GM12878 (cell line): Measurements from ENCODE around the gene ASXL2. TPM values are rescaled to one million over a fixed set of nuclear protein-coding genes. Genes with fewer than 3 reads are reported as not detected.

Source experiments
- ATAC-seq: fragments of 200-7000 bp; cut with Tn5 transposase; 3 replicates; pipeline ENCODE4 v1.9.1; 2020; ENCODE audit warnings: mild to moderate bottlenecking, moderate library complexity
- BruUV-seq: library from RNA; stranded (reverse); fragments of 400-500 nt; replicated peaks from 2 replicates; lab custom pipeline; 2021; lab: Mats Ljungman, UMichigan
- CTCF ChIA-PET: fragments of 300-600 bp; sonication (Branson Sonifier 250); formaldehyde crosslinking; extraction: SDS; loops from one replicate; lab custom pipeline; 2021; ENCODE audit warnings: inconsistent platforms; lab: Yijun Ruan, JAX
- POLR2A ChIA-PET: fragments of 350-600 bp; formaldehyde crosslinking; extraction: SDS; loops from one replicate; lab custom pipeline; 2021; ENCODE audit warnings: inconsistent platforms; lab: Charles Lee
- RAD21 ChIA-PET: fragments of 300-600 bp; sonication (Branson Sonifier 250); formaldehyde crosslinking; loops from one replicate; lab custom pipeline; 2023; ENCODE audit warnings: antibody characterized with exemption; ENCODE audit not compliant: unreplicated experiment; lab: Charles Lee
- SMC1A ChIA-PET: fragments of 300-600 bp; sonication (Branson Sonifier 250); formaldehyde crosslinking; loops from one replicate; lab custom pipeline; 2023; ENCODE audit not compliant: unreplicated experiment, uncharacterized antibody; lab: Charles Lee
- DNase-seq: peaks from one replicate; pipeline ENCODE4 v3.0.0-alpha.2; 2011; ENCODE audit warnings: low read depth, low spot score
- FAIRE-seq: peaks from 3 replicates; lab custom pipeline; 2011; peaks lifted over from hg19 to GRCh38; lab: Jason Lieb, UNC
- H2AFZ ChIP-seq: 2 replicates; pipeline ENCODE4 v1.6.0; 2011; ENCODE audit warnings: low read depth, low read length, control low read depth; ENCODE audit not compliant: control insufficient read depth
- H3K27ac ChIP-seq: 2 replicates; pipeline ENCODE4 v1.5.1; 2011; ENCODE audit warnings: control low read depth; ENCODE audit not compliant: control insufficient read depth, insufficient read depth
- H3K27me3 ChIP-seq, 2 experiments: replicated peaks in 1 of 2; 2 replicates each; pipeline versions ENCODE4 v1.6.0 to v1.6.1; 2011; ENCODE audit warnings: low read length in 1 of 2; ENCODE audit not compliant: control insufficient read depth in 2 of 2, insufficient read depth in 2 of 2
- H3K36me3 ChIP-seq, 2 experiments: 2 replicates each; pipeline ENCODE4 v1.5.1; 2011; ENCODE audit warnings: low read length in 1 of 2; ENCODE audit not compliant: control insufficient read depth in 2 of 2, insufficient read depth in 2 of 2
- H3K4me1 ChIP-seq: 2 replicates; pipeline ENCODE4 v1.6.1; 2011; ENCODE audit warnings: mild to moderate bottlenecking, low read length, moderate library complexity, mixed read lengths; ENCODE audit not compliant: control insufficient read depth, insufficient read depth
- H3K4me2 ChIP-seq: 2 replicates; pipeline ENCODE4 v1.6.0; 2011; ENCODE audit warnings: control low read depth; ENCODE audit not compliant: control insufficient read depth, insufficient read depth
- H3K4me3 ChIP-seq: fragments of 200-600 bp; sonication (generic); 2 replicates; pipeline ENCODE4 v1.5.1; 2016
- H3K79me2 ChIP-seq: 2 replicates; pipeline ENCODE4 v1.6.0; 2011; ENCODE audit warnings: low read length; ENCODE audit not compliant: control insufficient read depth, insufficient read depth
- H3K9ac ChIP-seq: 2 replicates; pipeline ENCODE4 v1.8.0; 2011; ENCODE audit warnings: low read length, control low read depth, mixed read lengths; ENCODE audit not compliant: control insufficient read depth, insufficient read depth
- H3K9me3 ChIP-seq: replicated peaks from 3 replicates; pipeline ENCODE4 v1.5.1; 2011; ENCODE audit warnings: mild to moderate bottlenecking, low read length; ENCODE audit not compliant: control insufficient read depth, insufficient read depth
- H4K20me1 ChIP-seq: 2 replicates; pipeline ENCODE4 v1.6.0; 2011; ENCODE audit not compliant: control insufficient read depth, insufficient read depth
- HDAC6 ChIP-seq: fragments of 200-600 bp; sonication (generic); IDR thresholded peaks from one replicate; pipeline ENCODE4 v1.8.0; 2017; ENCODE audit warnings: antibody characterized with exemption; ENCODE audit not compliant: unreplicated experiment
- PAX8 ChIP-seq: fragments of 450-650 bp; IDR thresholded peaks from 2 replicates; pipeline ENCODE4 v1.6.1; 2017; ENCODE audit warnings: mild to moderate bottlenecking, moderate library complexity
- RELA ChIP-seq: fragments of 450-650 bp; IDR thresholded peaks from 2 replicates; pipeline ENCODE4 v1.8.0; 2014; ENCODE audit warnings: borderline replicate concordance; ENCODE audit not compliant: partially characterized antibody
- SP1 ChIP-seq: IDR thresholded peaks from one replicate; pipeline ENCODE4 v1.6.1; 2011; ENCODE audit warnings: low read depth, low read length
- TARDBP ChIP-seq: IDR thresholded peaks from 2 replicates; pipeline ENCODE4 v1.6.1; 2016; ENCODE audit warnings: borderline replicate concordance
- TCF7 ChIP-seq: IDR thresholded peaks from 2 replicates; pipeline ENCODE4 v1.6.1; 2014; ENCODE audit warnings: antibody characterized with exemption, borderline replicate concordance
- ZNF24 ChIP-seq: fragments of 450-650 bp; IDR thresholded peaks from 2 replicates; pipeline ENCODE4 v1.6.1; 2017; ENCODE audit warnings: antibody characterized with exemption, mild to moderate bottlenecking
- WGBS: methylation state at CpG from one replicate; pipeline ENCODE4 v1.1.6; 2016; ENCODE audit warnings: low lambda C conversion rate; ENCODE audit not compliant: insufficient replicate concordance, insufficient coverage; ENCODE audit errors: missing lambda C conversion rate; 5-methylcytosine and 5-hydroxymethylcytosine counted together
- in situ Hi-C: fragments of 300-500 bp; cut with MboI; formaldehyde crosslinking; loops from 9 replicates; pipeline ENCODE4 v1.14.3; 2018; ENCODE audit warnings: mixed read lengths
- intact Hi-C: fragments of 100-400 bp; cut with micrococcal nuclease; formaldehyde crosslinking; loops from one replicate; pipeline ENCODE4 v1.14.2; 2022; ENCODE audit not compliant: unreplicated experiment
- polyA plus RNA-seq, 11 experiments: library from polyadenylated mRNA; depleted of rRNA in 4 of 11; unstranded in 6 of 11; stranded (reverse) in 5 of 11; fragments of >200 nt; fragmentation: Nextera tagmentation in 4 of 11; fragmentation: Illumina TruSeq in 1 of 11; extraction: Ambion mirVana in 4 of 11; extraction: Trizol in 1 of 11; gene quantifications; 1 replicate in 1 of 11; 2 replicates in 10 of 11; pipeline versions ENCODE4 v1.2.1 to v1.2.3, GENCODE V29; 2011 to 2016; ENCODE audit warnings: inconsistent platforms in 2 of 11, missing spikeins in 2 of 11, low read depth in 1 of 11
- total RNA-seq, 4 experiments: library from RNA; depleted of rRNA in 3 of 4; stranded (reverse); fragments of >200 nt in 3 of 4; fragmentation: Illumina TruSeq in 1 of 4; extraction: Trizol in 1 of 4; gene quantifications; 2 replicates each; pipeline versions ENCODE4 v1.2.1 to v1.2.3, GENCODE V29; 2013 to 2021
- TF ChIP-seq, protein P1 (sequence below): IDR thresholded peaks from 2 replicates; pipeline ENCODE4 v1.6.1; 2012; ENCODE audit warnings: mild to moderate bottlenecking, low read depth, low read length
- TF ChIP-seq, protein P2 (sequence below): fragments of 450-650 bp; formaldehyde crosslinking; IDR thresholded peaks from 2 replicates; pipeline ENCODE4 v1.5.0; 2022; ENCODE audit warnings: mild to moderate bottlenecking, missing genetic modification characterization
- TF ChIP-seq, protein P3 (sequence below): IDR thresholded peaks from 2 replicates; pipeline ENCODE4 v1.6.1; 2012; ENCODE audit warnings: low read depth, low read length, improper control_type of control experiment

ASXL2 gene
- total and polyA plus RNA-seq, 10 of the 15 experiments (the other 5 are each of a cell fraction or from before 2014, with no cell fraction given) = 1.3 to 17.7 (median 5.5) TPM

DNA sequence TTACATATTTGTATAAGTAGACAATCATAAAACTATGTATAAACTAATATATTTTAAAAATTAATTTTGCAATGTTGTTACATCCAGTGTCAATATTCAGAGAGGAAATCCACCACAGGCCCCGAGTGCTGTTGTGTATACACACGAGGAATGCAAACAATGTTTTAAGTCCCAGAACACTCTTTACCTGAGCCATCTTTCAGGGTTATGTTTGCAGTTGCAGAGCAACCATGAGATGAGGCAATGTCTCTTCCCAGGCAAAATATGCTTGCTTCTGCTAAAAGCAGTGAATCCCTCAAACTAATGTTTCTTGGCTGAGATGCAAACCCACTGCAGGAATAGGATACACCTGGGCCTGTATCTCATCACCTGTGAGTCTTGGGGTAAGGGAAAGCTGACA, 91.3 kb downstream of the ASXL2 start:
- Histone ChIP-seq H3K4me1 (no peaks in the 10 kb centered on the region; the same call in 1 of the 2 replicates), H3K27me3 (no peaks in the 10 kb centered on the region), H3K79me2 (no peaks in the 10 kb centered on the region), H3K4me2 (no peak overlapping the region), H3K27ac (no peak overlapping the region), H3K4me3 (no peak overlapping the region), H3K9me3 (no peaks in the 10 kb centered on the region), H2AFZ (no peak overlapping the region), H4K20me1 (no peaks in the 10 kb centered on the region), H3K9ac (no peak overlapping the region), H3K36me3 (no peaks in the 10 kb centered on the region; a peak in 1 of 4 replicates)
- 97% methylated on average over 2 of the region's 2 CpGs for WGBS
- SMC1A ChIA-PET = no interaction called here
- ATAC-seq (no peak), DNase-seq (no peak), FAIRE-seq (no peak)
- RAD21 ChIA-PET = no interaction called here
- no TSS peak for BruUV-seq
- CTCF ChIA-PET = interaction anchor here (0.6 to 1.1 kb wide), 2 partner anchors 111 to 122 kb away, joined by 3 read pairs; no protein-coding TSS in a partner anchor
- POLR2A ChIA-PET = no interaction called here
- TF ChIP-seq PAX8 = no peak
- no peak for TF ChIP-seq ZNF24
- in situ Hi-C loops = no loop called here
- intact Hi-C loops = no loop called here

DNA sequence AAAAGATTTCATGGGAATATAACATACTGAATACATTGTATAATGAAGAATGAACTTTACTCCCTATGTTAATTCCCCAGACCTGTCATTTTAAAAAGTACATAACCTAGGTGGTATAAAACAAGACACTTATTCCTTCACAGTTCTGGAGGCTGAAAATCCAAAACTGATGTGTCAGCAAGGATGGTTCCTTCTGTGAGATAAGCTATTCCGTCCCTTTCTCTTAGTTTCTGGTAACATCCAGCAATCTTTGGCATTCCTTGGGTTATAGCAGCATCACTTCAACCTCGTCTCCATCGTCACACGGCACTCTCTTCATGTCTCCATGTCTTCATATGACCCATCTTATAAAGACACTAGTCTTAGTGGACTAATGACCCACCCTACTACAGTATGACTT, 93.9 kb downstream of the ASXL2 start:
- H3K9me3 ChIP-seq = no peaks in the 10 kb centered on the region
- CTCF ChIA-PET = interaction anchor here (1.0 to 1.4 kb wide), 4 partner anchors 9 to 178 kb away, joined by 3 to 4 read pairs (median 4); no protein-coding TSS in a partner anchor
- TF ChIP-seq, protein P1, sequence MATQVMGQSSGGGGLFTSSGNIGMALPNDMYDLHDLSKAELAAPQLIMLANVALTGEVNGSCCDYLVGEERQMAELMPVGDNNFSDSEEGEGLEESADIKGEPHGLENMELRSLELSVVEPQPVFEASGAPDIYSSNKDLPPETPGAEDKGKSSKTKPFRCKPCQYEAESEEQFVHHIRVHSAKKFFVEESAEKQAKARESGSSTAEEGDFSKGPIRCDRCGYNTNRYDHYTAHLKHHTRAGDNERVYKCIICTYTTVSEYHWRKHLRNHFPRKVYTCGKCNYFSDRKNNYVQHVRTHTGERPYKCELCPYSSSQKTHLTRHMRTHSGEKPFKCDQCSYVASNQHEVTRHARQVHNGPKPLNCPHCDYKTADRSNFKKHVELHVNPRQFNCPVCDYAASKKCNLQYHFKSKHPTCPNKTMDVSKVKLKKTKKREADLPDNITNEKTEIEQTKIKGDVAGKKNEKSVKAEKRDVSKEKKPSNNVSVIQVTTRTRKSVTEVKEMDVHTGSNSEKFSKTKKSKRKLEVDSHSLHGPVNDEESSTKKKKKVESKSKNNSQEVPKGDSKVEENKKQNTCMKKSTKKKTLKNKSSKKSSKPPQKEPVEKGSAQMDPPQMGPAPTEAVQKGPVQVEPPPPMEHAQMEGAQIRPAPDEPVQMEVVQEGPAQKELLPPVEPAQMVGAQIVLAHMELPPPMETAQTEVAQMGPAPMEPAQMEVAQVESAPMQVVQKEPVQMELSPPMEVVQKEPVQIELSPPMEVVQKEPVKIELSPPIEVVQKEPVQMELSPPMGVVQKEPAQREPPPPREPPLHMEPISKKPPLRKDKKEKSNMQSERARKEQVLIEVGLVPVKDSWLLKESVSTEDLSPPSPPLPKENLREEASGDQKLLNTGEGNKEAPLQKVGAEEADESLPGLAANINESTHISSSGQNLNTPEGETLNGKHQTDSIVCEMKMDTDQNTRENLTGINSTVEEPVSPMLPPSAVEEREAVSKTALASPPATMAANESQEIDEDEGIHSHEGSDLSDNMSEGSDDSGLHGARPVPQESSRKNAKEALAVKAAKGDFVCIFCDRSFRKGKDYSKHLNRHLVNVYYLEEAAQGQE = no peak
- no peak for TF ChIP-seq SP1
- TF ChIP-seq TARDBP = no peak
- TF ChIP-seq, protein P2, sequence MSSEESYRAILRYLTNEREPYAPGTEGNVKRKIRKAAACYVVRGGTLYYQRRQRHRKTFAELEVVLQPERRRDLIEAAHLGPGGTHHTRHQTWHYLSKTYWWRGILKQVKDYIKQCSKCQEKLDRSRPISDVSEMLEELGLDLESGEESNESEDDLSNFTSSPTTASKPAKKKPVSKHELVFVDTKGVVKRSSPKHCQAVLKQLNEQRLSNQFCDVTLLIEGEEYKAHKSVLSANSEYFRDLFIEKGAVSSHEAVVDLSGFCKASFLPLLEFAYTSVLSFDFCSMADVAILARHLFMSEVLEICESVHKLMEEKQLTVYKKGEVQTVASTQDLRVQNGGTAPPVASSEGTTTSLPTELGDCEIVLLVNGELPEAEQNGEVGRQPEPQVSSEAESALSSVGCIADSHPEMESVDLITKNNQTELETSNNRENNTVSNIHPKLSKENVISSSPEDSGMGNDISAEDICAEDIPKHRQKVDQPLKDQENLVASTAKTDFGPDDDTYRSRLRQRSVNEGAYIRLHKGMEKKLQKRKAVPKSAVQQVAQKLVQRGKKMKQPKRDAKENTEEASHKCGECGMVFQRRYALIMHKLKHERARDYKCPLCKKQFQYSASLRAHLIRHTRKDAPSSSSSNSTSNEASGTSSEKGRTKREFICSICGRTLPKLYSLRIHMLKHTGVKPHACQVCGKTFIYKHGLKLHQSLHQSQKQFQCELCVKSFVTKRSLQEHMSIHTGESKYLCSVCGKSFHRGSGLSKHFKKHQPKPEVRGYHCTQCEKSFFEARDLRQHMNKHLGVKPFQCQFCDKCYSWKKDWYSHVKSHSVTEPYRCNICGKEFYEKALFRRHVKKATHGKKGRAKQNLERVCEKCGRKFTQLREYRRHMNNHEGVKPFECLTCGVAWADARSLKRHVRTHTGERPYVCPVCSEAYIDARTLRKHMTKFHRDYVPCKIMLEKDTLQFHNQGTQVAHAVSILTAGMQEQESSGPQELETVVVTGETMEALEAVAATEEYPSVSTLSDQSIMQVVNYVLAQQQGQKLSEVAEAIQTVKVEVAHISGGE (CRISPR knock-in tag) = no peak
- TF ChIP-seq HDAC6 = no peak
- TF ChIP-seq, protein P3, sequence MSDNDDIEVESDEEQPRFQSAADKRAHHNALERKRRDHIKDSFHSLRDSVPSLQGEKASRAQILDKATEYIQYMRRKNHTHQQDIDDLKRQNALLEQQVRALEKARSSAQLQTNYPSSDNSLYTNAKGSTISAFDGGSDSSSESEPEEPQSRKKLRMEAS = no peak
- TF ChIP-seq RELA = no peak
- TF ChIP-seq TCF7 = no peak

More for the DNA sequence above, 93.9 kb downstream of the ASXL2 start:
- ATAC-seq (no peak), DNase-seq (no peak), FAIRE-seq (no peak)
- POLR2A ChIA-PET = interaction anchor here (0.6 to 1.3 kb wide), 2 partner anchors 9 to 11 kb away, joined by 3 read pairs; no protein-coding TSS in a partner anchor
- no peaks in the 10 kb centered on the region for H3K27me3 ChIP-seq
- in situ Hi-C loops = no loop called here
- RAD21 ChIA-PET = no interaction called here
- TSS peak; percentile 49 for BruUV-seq
- H2AFZ ChIP-seq = no peak overlapping the region
- intact Hi-C loops = no loop called here
- no peaks in the 10 kb centered on the region for H4K20me1 ChIP-seq
- WGBS = 99% methylated on average over 4 of the region's 4 CpGs
- no peak overlapping the region for H3K9ac ChIP-seq
- no peak overlapping the region for H3K27ac ChIP-seq
- no peak overlapping the region for H3K4me3 ChIP-seq
- SMC1A ChIA-PET = interaction anchor here (0.9 to 1.1 kb wide), 2 partner anchors 11 to 22 kb away, joined by 3 read pairs; no protein-coding TSS in a partner anchor
- no peaks in the 10 kb centered on the region; the same call in 1 of the 2 replicates for H3K4me1 ChIP-seq
- no peaks in the 10 kb centered on the region; a peak in 1 of 4 replicates for H3K36me3 ChIP-seq
- no peaks in the 10 kb centered on the region for H3K79me2 ChIP-seq
- H3K4me2 ChIP-seq = no peak overlapping the region
